ENCODE measurements around the gene TMEM95. TPM values are rescaled to one million over a fixed set of nuclear protein-coding genes. Genes with fewer than 3 reads are reported as not detected.

The TMEM95 gene
- total and polyA plus RNA-seq, 11 donors = not detected

- DNase-seq (no peak), ATAC-seq (no peak)
- WGBS, 4 donors = 91 to 97% (median 93%) methylated on average over 8 to 13 of the region's 13 CpGs
- intact Hi-C loops (cut with DNase I) = loop anchor here in 3 of 10 donors (10.0 kb wide), 2 partner anchors 57 to 67 kb away; partner anchors contain the start of gene SLC2A4 (in 2 of the 3)
- peaks cover 0 to 2% (median 0%) of the 10 kb centered on the region in 9 donors for H3K36me3 ChIP-seq
- H3K4me1 ChIP-seq = peaks cover 0 to 13% (median 0%) of the 10 kb centered on the region in 12 donors
- TF ChIP-seq POLR2A (IDR thresholded peaks at IDR 0.05) (no peak), CTCF (IDR thresholded peaks at IDR 0.05) (no peak)
- no peak overlapping the region for H3K4me3 ChIP-seq
- H3K27me3 ChIP-seq = peaks cover 0 to 36% (median 0%) of the 10 kb centered on the region in 9 donors
- no peak overlapping the region for H3K27ac ChIP-seq
- no peaks in the 10 kb centered on the region for H3K9me3 ChIP-seq
These were observed 13.1 kb upstream of the TMEM95 start for GRCh38 chr17:7341842-7342241.

GRCh38 chr17:7343250-7343649 lies 11.7 kb upstream of the TMEM95 start:
- WGBS, 4 donors = 73 to 76% (median 74%) methylated on average over 15 of the region's 15 CpGs
- no peak for DNase-seq
- TF ChIP-seq CTCF (IDR thresholded peaks at IDR 0.05) (no peak), POLR2A (IDR thresholded peaks at IDR 0.05) (no peak)
- no peak for ATAC-seq
- peaks cover 0 to 6% (median 0%) of the 10 kb centered on the region in 12 donors for H3K4me1 ChIP-seq
- peaks cover 0 to 32% (median 0%) of the 10 kb centered on the region in 9 donors for H3K27me3 ChIP-seq
- no peaks in the 10 kb centered on the region for H3K9me3 ChIP-seq
- H3K36me3 ChIP-seq = peaks cover 0 to 8% (median 0%) of the 10 kb centered on the region in 9 donors
- no peak overlapping the region for H3K4me3 ChIP-seq
- intact Hi-C loops (cut with DNase I) = loop anchor here in 3 of 10 donors (10.0 kb wide), 2 partner anchors 58 to 68 kb away; partner anchors contain the start of gene SLC2A4 (in 2 of the 3)
- no peak overlapping the region for H3K27ac ChIP-seq

- TF ChIP-seq CTCF (IDR thresholded peaks at IDR 0.05) (no peak), POLR2A (IDR thresholded peaks at IDR 0.05) (no peak)
- Histone ChIP-seq H3K4me1 (peaks cover 0 to 26% (median 16%) of the 10 kb centered on the region in 12 donors), H3K27me3 (peaks cover 0 to 5% (median 0%) of the 10 kb centered on the region in 9 donors), H3K27ac (no peak overlapping the region), H3K4me3 (no peak overlapping the region), H3K36me3 (peaks cover 0 to 10% (median 0%) of the 10 kb centered on the region in 9 donors), H3K9me3 (no peaks in the 10 kb centered on the region)
- 66 to 75% (median 71%) methylated on average over 17 to 18 of the region's 18 CpGs for WGBS, 4 donors
- DNase-seq (no peak), ATAC-seq (no peak)
- intact Hi-C loops (cut with DNase I) = loop anchor here in 9 of 10 donors (2.0 to 10.0 kb wide), 6 partner anchors 62 to 295 kb away; partner anchors contain the start of gene SLC2A4 (in 5 of the 9)
These were observed 8.0 kb upstream of the TMEM95 start for GRCh38 chr17:7346761-7347614.

Measured in heart left ventricle (tissue), 16 donors.